Inflammatory macrophage treated with lipopolysaccharide for 1 hour (primary cell): ENCODE measurements around the gene SCNM1.

Experiments used
- DNase-seq, 2 donors: peaks; one replicate each; pipeline ENCODE4 v3.0.0-alpha.2; 2020 to 2022

Gene SCNM1, protein sequence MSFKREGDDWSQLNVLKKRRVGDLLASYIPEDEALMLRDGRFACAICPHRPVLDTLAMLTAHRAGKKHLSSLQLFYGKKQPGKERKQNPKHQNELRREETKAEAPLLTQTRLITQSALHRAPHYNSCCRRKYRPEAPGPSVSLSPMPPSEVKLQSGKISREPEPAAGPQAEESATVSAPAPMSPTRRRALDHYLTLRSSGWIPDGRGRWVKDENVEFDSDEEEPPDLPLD

DNA sequence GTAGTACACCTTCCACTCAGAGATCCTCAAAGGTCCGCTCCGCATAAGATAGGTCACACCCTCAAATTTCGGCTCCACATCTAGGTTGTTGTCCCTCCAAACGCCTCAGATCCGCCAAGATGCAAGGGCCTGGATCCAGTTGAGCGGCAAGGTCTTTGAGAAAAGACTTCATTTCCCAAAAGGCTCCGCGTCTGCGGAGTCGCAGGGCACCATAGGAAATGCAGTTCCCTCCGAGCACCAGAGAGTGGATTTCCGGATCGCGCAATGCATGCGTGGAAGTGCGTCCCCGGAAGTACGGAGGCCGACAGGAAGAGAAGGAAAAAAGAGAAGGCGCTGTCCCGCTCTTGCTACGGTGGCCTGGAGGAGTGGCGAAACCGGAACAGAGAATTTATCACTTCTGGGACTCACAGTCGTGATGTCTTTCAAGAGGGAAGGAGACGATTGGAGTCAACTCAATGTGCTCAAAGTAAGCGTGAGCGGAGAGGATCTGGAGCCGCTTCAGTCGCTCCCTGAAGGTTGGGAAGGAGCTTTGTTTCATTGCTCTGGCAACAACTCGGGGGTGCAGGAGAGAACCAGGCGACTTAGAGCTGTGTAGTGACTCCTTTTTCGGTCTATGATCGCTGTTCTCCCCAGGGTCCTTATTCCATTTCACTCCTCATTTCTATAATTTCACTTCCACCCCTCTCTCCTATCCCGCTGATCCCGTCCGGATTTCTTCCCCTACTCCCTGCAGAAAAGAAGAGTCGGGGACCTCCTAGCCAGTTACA lies at the start of gene SCNM1, which contains the start of gene LYSMD1:
TSS of gene SCNM1 (plus strand) at position 407 of the 767 bp plus-strand sequence. CDS start at position 416, 9 bp downstream.
TSS of gene LYSMD1 (minus strand) at position 165 of the 767 bp plus-strand sequence. CDS start 644 bp downstream, outside the sequence.
- peak; percentile 99 for DNase-seq

DNA sequence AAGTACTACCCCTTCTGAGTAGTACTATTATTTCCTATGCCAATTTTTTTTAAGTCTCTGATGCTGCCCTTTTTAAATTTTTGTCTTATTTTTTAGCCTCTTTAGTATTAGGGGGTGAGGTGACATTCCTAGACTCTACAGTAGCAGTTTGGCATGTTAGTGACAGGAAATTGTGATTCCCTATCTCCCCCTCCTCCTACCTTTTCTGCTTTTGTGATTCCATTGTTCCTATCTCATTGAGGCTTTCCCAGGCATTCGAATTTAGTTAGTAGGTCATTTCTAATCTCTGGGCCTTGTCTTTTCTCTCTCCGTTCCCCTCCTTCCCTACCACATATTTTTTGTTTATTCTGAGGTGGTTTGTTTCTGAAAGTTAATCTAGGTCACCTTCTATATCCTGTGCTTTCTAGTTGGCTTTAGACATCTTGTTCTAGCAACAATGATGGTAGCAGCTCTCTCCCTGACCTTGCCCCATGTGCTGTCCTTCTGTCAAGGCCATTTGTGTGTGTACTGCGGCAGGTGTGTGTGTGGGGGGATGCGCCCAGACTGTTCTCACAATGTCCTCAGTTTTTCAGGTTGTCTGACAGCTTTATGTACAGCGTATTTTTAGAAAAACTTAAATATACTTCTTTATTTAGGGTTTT lies 41.1 kb upstream of the SCNM1 start:
- no peak for DNase-seq

DNA sequence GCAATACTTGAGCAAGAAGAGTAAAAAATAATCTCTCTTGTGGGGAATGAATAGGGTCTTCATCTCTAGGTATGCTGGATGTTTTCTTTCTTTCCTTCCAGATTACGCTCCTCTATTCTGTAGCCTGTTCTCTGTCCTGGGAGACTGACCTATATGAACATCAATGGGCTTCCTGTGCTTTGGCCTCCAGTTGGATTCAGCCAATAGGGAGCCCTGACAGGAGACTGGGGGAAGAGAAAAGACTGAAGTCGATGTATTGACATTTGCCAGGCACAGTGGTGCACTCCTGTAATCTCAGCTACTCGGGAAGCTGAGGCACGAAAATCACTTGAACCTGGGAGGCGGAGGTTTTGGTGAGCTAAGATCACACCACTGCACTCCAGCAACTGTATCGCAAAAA lies 37.1 kb upstream of the SCNM1 start:
- DNase-seq: no peak

- peak; percentile 57 to 58 for DNase-seq
Measured at GRCh38 chr1:151130987-151131586, 34.9 kb upstream of the SCNM1 start.

- DNase-seq: no peak
Measured at GRCh38 chr1:151131701-151132334, 34.1 kb upstream of the SCNM1 start.

GRCh38 chr1:151132335-151133017 lies 33.5 kb upstream of the SCNM1 start:
- DNase-seq: no peak

DNA sequence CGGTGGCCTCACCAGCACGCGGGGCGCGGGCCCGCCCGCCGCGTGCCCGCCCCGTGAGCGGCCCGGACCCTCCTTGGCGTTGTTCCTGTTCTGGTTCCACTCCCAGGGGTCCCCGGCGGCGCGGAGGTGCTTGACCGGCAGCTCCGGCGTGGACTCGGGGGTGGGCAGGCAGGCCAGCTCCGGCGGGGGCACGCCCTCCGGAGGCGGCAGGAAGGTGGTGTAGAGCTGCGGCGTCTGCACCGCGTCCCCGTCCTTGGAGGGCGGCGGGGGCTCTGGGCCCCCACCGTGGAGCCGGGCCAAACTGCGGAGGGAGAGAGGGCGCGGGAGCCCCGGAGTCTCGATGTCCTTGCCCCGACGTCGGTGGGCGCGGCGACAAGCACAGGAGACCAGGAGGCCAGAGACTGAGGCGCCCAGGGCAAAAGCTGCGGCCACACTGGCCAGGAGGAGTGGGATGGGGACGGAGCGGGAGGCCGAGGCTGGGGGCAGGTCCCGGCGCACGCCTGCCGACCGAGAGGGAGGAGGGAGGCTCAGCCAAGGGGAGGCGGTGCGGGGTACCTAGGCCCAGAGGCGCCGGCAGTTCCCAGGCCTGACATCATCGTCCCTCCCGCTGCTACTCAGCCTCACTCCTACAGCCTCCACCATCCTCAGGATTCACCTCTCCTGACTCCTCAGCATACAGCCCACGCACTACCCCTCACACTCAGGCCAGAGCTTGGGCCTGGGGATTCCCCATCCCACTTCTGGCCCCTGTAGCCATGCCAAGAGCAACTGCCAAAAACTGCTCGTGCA lies 32.7 kb upstream of the SCNM1 start:
- DNase-seq: no peak

- no peak for DNase-seq
Measured at GRCh38 chr1:151134396-151134795, 31.5 kb upstream of the SCNM1 start.

GRCh38 chr1:151134991-151135390 lies 31.0 kb upstream of the SCNM1 start:
- no peak for DNase-seq

- no peak for DNase-seq
Measured at GRCh38 chr1:151135433-151136385, 30.2 kb upstream of the SCNM1 start.

DNA sequence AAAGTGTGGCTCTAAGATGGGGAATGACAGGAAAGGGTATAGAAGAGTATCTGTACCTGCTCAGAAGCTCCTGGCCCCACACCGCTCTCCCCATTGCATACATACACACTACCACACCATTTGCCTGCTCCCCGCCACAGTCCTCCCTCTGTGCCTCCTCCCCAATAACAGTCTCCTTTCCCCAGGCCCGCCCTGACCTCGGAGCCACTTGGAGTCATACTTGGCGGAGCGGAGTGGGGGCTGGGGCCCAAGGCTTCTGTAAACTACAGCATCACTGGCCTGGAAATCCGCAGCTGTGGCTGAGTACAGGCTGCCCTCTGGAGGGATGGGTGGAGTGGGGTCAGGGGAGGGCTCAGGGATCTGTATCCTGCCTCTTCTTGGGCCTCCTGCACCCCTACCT lies 28.2 kb upstream of the SCNM1 start:
- no peak for DNase-seq

GRCh38 chr1:151142411-151143056 lies 23.4 kb upstream of the SCNM1 start:
- DNase-seq: no peak

DNA sequence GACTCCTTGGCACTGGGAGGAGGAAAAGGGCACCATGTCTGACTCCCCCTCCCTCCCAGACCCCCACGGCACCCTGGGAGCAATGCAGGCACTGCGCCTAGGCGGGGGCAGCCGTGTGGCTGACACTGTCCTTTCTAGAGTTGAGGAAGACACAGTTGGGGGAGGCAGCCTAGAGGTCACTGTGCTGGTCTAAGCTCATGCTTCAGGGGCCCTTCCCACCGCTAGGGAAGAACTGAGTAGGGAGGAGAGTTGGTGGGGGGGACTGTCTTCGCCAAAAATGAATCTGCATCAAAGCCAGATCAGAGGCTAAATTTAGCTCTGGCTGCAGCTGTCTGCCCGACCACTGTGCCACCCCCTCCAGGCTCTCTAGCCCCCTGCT lies 22.9 kb upstream of the SCNM1 start:
- no peak for DNase-seq

- no peak for DNase-seq
Measured at GRCh38 chr1:151143986-151144385, 22.0 kb upstream of the SCNM1 start.

DNA sequence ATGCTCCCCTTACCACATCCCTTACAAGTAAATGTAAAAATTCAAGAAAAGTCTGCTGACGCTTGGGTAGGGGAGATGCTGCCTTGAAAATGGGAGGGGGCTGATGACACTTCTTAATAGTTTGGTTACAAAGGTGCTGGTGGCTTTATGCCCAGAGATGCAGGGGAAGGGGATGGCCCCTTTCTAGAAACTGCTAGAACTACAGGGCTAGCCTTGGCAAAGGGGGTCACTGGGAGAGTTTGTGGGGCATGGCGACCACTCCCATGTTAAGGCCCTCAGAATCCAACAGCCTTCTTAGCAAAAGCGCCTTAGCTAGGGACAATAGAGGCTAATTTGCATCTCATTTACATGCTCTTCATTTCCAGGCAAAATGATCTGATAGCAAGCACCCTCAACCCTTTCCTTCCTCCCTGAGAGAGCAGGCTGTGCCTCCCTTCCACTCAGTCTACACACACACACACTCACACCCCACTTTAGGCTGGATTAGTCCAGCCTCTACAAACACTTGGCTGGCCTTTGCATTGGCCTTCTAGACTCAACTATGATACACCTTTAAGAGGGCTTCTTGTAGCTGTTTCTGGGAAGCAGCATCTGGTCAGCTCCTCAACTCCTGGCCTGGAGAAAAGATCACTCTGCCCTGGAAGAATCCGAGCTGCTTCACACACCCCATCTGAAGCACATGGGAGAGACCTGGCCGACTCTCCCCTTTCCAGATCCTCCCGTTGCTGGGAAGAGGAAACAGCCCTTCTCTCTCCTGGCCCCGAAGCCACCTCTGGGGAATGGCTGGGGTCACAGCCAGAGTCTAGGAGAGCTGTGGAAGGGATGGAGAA lies 21.3 kb upstream of the SCNM1 start:
- DNase-seq: no peak

GRCh38 chr1:151145304-151146071 lies 20.5 kb upstream of the SCNM1 start:
- no peak for DNase-seq

- no peak for DNase-seq
Measured at GRCh38 chr1:151146072-151146411, 19.9 kb upstream of the SCNM1 start.
